ENCODE results near the gene PLPPR4.

GRCh38 chr1:99271249-99271648, 7.0 kb downstream of the PLPPR4 start:
- TF ChIP-seq EP300 (IDR thresholded peaks at IDR 0.05) (no peak), CTCF (IDR thresholded peaks at IDR 0.05) (no peak), POLR2AphosphoS5 (IDR thresholded peaks at IDR 0.05) (no peak), POLR2A (IDR thresholded peaks at IDR 0.05) (no peak)

Measured in suprapubic skin (tissue), 4 donors.